Stimulated activated CD4-positive, alpha-beta T cell treated with anti-CD3 and anti-CD28 coated beads, Interleukin-1b, Interleukin-23, amount 100 ng/mL, for 4 hours (primary cell): ENCODE results near the gene C2orf42.
"Not testable (repeated sequence)": the region's sequence is repeated elsewhere in the genome, so short reads cannot be mapped to it uniquely, and the experiment has no call there.

Experiments
- DNase-seq, 2 donors: peaks; one replicate each; pipeline ENCODE4 v3.0.0-alpha.2; 2020; ENCODE audit warnings: low read depth in 2 of 2

Gene C2orf42

DNA sequence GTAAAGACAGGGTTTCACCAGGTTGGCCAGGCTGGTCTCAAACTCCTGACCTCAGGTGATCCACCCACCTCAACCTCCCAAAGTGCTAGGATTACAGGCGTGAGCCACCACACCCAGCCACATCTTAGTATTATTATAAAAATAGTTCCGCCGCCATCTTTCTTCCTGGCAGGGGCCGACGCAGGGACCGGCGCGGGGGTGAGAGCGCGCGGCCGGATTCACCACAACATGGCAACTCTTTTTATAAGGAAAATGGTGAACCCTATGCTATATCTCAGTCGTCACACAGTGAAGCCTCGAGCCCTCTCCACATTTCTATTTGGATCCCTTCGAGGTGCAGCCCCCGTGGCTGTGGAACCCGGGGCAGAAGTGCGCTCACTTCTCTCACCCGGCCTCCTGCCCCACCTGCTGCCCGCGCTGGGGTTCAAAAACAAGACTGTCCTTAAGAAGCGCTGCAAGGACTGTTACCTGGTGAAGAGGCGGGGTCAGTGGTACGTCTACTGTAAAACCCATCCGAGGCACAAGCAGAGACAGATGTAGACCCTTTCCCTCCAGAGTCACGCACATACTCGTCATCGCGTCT is 88.4 kb downstream of the C2orf42 start:
- DNase-seq: not testable (repeated sequence)

DNA sequence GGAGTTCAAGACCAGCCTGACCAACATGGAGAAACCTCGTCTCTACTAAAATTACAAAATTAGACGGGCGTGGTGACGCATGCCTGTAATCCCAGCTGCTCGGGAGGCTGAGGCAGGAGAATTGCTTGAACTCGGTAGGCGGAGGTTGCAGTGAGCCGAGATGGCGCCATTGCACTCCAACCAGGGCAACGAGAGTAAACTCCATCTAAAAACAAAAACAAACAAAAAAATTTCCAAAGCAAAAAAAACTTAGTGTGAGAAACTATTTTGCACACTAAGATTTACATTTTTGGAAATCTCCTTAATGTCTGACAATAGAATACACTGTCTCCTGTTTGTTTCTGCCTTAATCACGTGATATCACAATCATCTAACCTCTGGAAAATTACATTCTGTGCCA is 89.1 kb downstream of the C2orf42 start:
- not testable (repeated sequence) for DNase-seq

DNA sequence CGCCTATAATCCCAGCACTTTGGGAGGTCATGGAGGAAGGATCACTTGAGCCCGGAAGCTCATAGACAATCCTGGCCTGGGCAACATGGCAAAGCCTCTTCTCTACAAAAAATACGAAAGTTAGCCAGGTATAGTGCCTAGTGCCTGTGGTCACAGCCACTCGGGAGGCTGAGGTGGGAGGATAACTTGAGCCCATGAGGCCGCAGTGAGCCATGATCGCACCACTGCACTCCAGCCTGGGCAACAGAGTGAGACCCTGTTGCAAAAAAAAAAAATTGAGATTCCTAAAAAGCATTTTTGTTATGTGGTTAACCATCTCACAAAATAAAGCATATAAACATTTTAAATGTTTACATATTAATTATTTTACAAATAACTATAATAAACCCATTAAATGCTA is 89.6 kb downstream of the C2orf42 start:
- DNase-seq: no peak
